ENCODE data around the gene ZMPSTE24. TPM values are rescaled to one million over a fixed set of nuclear protein-coding genes. Genes with fewer than 3 reads are reported as not detected.

Gene ZMPSTE24
- total and polyA plus RNA-seq, 2 of the 4 experiments (the other 2 are of a cell fraction) = 21.0 to 28.9 TPM

Other genes starting within 250 kb of the ZMPSTE24 start
- gene CAP1, start 217.5 kb upstream of the ZMPSTE24 start, total RNA-seq (2012; rRNA removed) = 756 and 792 TPM in 2 replicates
- gene CAP1, start 217.5 kb upstream of the ZMPSTE24 start, polyA plus RNA-seq (2012; rRNA removed) = 405 and 434 TPM in 2 replicates
- 41.4 and 55.4 TPM in 2 replicates for gene PPT1, start 161.0 kb upstream of the ZMPSTE24 start, total RNA-seq (2012; rRNA removed)
- gene PPT1, start 161.0 kb upstream of the ZMPSTE24 start, polyA plus RNA-seq (2012; rRNA removed) = 19.9 and 22.7 TPM in 2 replicates
- gene RLF, start 96.8 kb upstream of the ZMPSTE24 start, total RNA-seq (2012; rRNA removed) = 29.8 and 33.1 TPM in 2 replicates
- 3.4 and 4.4 TPM in 2 replicates for gene RLF, start 96.8 kb upstream of the ZMPSTE24 start, polyA plus RNA-seq (2012; rRNA removed)
- not detected in 2 replicates for gene TMCO2, start 10.3 kb upstream of the ZMPSTE24 start, total RNA-seq (2012; rRNA removed)
- not detected in 2 replicates for gene TMCO2, start 10.3 kb upstream of the ZMPSTE24 start, polyA plus RNA-seq (2012; rRNA removed)
- 0.56 and 0.90 TPM in 2 replicates for gene COL9A2, start 59.0 kb downstream of the ZMPSTE24 start, total RNA-seq (2012; rRNA removed)
- 1.3 and 1.6 TPM in 2 replicates for gene COL9A2, start 59.0 kb downstream of the ZMPSTE24 start, polyA plus RNA-seq (2012; rRNA removed)
- 30.1 and 33.6 TPM in 2 replicates for gene SMAP2, start 115.5 kb downstream of the ZMPSTE24 start, total RNA-seq (2012; rRNA removed)
- gene SMAP2, start 115.5 kb downstream of the ZMPSTE24 start, polyA plus RNA-seq (2012; rRNA removed) = 29.1 and 31.0 TPM in 2 replicates
- 6.8 and 8.1 TPM in 2 replicates for gene ZFP69B, start 192.2 kb downstream of the ZMPSTE24 start, total RNA-seq (2012; rRNA removed)
- gene ZFP69B, start 192.2 kb downstream of the ZMPSTE24 start, polyA plus RNA-seq (2012; rRNA removed) = 2.2 and 3.1 TPM in 2 replicates
- gene ZFP69, start 219.1 kb downstream of the ZMPSTE24 start, total RNA-seq (2012; rRNA removed) = 1.6 and 2.5 TPM in 2 replicates
- 1.2 TPM in 2 replicates for gene ZFP69, start 219.1 kb downstream of the ZMPSTE24 start, polyA plus RNA-seq (2012; rRNA removed)